Uterus (tissue), 2 donors: ENCODE data around the gene CLHC1.

Source experiments
- CTCF ChIP-seq, 4 experiments: fragments of 200-600 bp in 2 of 4; fragments of 450-650 bp in 2 of 4; sonication (generic) in 2 of 4; IDR thresholded peaks; one replicate each; pipeline ENCODE4 v1.5.1; 2016 to 2019; ENCODE audit warnings: antibody characterized with exemption in 4 of 4, mild to moderate bottlenecking in 2 of 4, moderate library complexity in 1 of 4
- POLR2A ChIP-seq, 2 donors: fragments of 450-650 bp; IDR thresholded peaks; one replicate each; pipeline ENCODE4 v1.6.1; 2016; ENCODE audit warnings: antibody characterized with exemption in 2 of 2, mild to moderate bottlenecking in 1 of 2, moderate library complexity in 1 of 2

GRCh38 chr2:55245411-55245810 is 13.3 kb upstream of the CLHC1 start:
- no peak for TF ChIP-seq CTCF (IDR thresholded peaks at IDR 0.05)
- TF ChIP-seq POLR2A (IDR thresholded peaks at IDR 0.05) = no peak
